ENCODE data around the gene TFB2M.

TFB2M gene

GRCh38 chr1:246516126-246516525 is 49.9 kb downstream of the TFB2M start:
- DNase-seq (ENCODE audit: extremely low read depth in 1 of 2, low read depth in 1 of 2), result no peak

DNA sequence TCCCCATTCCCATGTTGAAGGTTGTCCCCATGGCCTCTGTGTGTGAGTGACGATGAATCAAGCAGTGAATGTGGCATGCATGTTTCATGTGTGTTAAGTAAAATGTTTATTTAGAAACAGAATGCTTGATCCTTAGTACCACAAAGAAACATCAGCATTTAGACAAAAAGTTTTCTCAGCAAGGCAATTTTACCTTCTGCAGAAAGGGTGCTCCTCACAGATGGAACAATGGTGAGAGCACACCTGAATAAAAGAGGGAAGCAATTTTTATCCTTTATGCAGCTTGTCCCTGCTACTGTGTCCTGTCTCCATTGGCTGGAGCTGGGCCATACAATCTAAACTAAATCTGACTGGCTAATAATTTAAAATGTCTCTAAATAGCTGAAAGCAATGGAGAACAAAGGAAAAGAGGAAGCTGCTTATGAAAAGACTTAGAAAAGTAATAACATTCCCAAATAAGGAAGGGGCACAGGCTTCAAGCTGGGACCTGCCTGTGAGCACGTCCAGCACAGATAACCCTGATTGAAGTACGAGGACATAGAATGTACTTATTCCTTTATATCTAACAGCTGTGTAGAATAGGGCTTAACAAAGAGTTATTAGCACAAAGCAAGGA is 50.6 kb downstream of the TFB2M start:
- DNase-seq (ENCODE audit: extremely low read depth in 1 of 2, low read depth in 1 of 2), result no peak

DNA sequence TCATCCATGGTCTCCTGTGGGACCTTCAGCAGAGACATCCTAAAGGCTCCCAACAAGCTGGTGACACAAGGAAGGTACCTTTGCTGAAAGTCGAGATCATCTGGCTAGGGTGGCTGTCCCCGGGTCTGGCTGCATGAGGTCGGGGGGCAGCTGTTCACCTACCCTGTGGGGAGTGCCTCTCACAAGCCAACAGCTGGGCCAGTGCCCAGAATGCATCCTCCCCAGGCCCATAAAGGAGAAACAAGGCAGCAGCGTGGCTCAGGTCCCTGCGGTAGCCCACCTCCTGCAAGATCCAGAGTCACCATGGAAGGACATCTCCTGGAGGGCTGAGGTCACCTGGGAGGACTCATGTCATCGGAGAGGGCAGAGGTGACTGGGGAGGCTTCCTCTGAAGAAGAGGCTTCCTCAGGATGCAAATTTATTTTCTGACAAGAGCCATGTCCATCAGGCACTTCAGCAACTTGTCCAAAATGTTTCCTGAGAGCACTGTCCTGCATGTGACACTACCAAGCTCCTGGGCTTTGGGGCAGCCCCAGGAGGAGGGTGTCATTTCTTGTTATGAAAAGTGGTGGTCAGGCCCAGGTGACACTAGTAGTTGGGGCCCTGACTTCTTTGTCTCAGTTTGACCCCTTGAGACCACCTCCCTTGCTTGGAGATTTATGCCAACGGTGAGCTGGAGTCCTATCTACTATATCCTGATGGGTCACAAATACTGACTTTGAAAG is 52.3 kb downstream of the TFB2M start:
- DNase-seq (ENCODE audit: extremely low read depth in 1 of 2, low read depth in 1 of 2), result no peak

DNA sequence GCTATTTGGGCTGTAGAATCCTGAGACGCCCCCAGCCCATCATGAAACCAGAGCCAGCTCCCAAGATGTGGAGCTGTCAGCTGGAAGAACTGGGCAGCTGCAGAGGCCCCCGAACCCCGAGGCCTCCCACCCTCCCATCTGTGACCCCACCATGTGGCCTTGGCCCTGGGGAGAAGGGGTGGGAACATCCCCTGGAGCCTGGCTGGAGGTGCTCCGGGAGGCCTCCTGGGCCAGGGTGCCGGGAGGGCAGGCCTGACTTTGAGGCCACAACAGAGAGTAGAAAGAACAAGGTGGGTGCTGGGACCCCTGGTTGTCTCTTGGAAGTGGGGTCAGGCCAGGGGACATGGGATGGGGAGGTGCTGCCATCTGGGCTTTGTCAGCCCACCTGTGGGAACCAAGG is 53.0 kb downstream of the TFB2M start:
- DNase-seq (ENCODE audit: extremely low read depth in 1 of 2, low read depth in 1 of 2), result no peak

DNA sequence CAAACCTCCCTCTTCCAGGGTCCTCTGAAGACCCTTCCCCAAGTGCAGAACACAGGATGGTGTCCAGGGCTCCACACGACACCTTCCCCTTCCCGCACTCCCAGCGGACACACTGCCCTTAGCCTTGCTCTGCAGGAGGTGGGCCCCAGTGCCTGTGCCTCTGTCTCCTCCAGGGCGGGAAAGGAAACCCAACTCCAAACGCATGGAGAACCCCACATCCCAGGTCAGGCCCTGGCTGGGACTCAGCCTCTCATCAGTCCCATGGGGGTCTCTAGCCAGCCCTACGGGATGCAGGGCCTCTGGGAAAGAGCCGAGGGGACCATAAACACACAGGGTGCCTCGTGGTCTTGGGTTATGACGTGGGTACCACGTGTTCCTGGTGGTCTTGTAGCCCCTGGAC is 53.4 kb downstream of the TFB2M start:
- DNase-seq (ENCODE audit: extremely low read depth in 1 of 2, low read depth in 1 of 2), result no peak

DNA sequence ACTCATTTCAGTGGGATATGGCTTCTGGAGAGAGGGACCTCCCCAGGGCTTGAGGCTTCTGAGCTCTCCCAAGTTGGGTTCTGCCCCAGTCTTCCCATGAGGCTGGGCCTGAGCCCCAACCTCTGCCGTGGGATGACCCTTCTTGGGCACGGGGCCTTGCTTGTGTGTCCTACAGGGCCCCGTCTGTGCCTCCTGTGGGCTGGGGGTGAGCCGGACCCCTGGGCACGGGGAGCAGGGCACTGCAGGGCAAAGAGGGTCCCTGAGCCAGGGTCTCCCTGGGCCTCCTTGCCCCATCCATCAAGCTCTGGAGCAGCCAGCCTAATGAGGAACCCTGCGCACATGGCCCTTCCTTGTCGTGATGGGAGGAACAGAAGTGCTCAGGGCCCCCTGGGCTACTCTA is 53.8 kb downstream of the TFB2M start:
- DNase-seq (ENCODE audit: extremely low read depth in 1 of 2, low read depth in 1 of 2), result no peak

DNA sequence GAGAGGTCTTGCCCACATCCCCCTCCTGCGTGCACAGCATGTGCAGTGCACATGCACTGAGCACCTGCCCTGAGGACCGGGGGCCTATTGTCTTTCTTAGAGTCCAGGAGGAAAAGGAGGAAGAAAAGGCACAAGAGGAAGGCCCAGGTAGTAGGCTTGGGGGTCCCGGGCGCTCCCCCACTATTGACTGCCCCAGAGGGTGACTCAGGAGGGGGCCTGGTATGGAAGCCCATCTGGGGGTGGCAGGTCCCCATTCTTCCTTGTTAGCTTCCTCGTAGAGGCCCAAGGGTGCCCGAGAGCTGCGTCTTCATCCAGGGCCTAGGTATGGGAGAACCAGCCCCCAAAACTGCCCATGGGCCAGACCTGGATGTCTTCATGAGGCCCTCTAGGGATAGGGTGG is 54.9 kb downstream of the TFB2M start:
- DNase-seq (ENCODE audit: extremely low read depth in 1 of 2, low read depth in 1 of 2), result no peak

GRCh38 chr1:246510147-246511030 is 55.7 kb downstream of the TFB2M start:
- DNase-seq (ENCODE audit: extremely low read depth in 1 of 2, low read depth in 1 of 2), result no peak

- DNase-seq (ENCODE audit: extremely low read depth in 1 of 2, low read depth in 1 of 2), result no peak
These were observed 57.0 kb downstream of the TFB2M start for GRCh38 chr1:246508897-246509688.

- DNase-seq (ENCODE audit: extremely low read depth in 1 of 2, low read depth in 1 of 2), result peak; percentile 47 to 54
These were observed 59.2 kb downstream of the TFB2M start, which contains the start of gene SMYD3 for GRCh38 chr1:246506674-246507481. SMYD3 (minus strand) TSS chr1:246507279.

DNA sequence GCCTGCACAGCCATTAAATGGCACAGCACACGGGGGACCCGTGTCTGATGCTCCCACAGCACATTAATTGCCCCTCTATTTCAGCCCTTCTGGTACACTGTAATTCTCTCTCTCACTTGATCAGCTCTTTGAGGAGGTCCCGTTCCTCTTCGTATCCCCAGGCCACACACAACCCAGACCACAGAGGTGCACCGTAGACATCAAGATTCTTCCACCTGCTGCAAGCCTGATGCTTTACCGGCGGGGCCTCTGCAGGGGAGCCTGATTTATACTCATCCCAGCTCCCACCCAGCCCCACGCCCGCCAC is 59.7 kb downstream of the TFB2M start:
- DNase-seq (ENCODE audit: extremely low read depth in 1 of 2, low read depth in 1 of 2), result no peak

- no peak for DNase-seq (ENCODE audit: extremely low read depth in 1 of 2, low read depth in 1 of 2)
These were observed 62.7 kb downstream of the TFB2M start for GRCh38 chr1:246503341-246503740.

DNA sequence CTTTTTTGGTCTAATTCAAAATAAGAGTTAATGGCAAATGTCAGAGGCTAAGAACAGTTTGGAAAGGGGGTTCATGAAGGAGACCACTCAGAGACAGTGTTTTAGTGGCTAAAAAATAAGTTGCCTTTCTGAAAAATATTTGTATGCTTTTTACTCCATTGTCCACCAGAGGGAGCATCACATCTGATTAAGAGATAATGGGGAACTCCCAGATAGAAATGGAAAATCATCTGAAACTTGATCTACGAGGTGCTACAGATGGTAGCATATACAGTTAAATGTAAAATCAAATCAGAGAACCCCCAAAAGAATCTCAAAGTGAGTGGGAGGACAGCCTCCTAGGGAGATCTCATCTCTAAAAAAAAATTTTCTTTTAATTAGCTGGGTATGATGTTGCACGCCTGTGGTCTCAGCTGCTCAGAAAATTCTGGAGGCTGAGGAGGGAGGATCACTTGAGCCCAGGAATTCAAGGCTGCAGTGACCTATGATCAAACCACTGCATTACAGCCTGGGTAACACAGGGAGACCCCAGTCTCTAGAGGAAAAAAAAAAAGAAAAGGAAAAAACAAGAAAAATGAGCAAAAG is 68.6 kb downstream of the TFB2M start:
- no peak for DNase-seq (ENCODE audit: extremely low read depth in 1 of 2, low read depth in 1 of 2)

- DNase-seq (ENCODE audit: extremely low read depth in 1 of 2, low read depth in 1 of 2), result peak in 1 of 2 donors; percentile 22
These were observed 73.3 kb downstream of the TFB2M start for GRCh38 chr1:246492611-246493245.

DNA sequence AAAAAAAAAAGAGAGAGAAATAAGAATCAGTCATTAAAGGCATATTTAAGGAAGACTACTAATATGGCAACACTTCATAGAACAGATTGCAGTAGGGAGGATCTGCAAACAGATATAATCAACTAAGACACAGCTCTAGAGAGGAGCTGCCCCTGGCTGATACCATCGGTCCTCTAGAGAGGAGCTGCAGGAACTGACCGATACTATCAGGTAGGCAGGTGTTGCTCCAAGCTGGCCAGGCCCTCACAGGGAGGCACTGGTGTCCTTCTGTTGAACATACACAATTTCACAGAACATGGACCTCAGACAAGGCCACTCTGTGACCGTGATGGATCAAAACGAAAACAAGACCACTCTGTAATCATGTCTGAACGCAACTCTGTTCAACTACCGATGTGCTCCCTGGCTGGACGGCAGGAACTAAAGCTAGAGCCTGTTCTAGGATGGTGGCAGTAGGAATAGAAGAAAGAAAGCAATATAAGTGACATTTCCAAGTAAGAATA is 74.5 kb downstream of the TFB2M start:
- DNase-seq (ENCODE audit: extremely low read depth in 1 of 2, low read depth in 1 of 2), result no peak
